ENCODE measurements around the gene PLCH2. TPM values are rescaled to one million over a fixed set of nuclear protein-coding genes. Genes with fewer than 3 reads are reported as not detected.

The PLCH2 gene
- total RNA-seq, 2 experiments from 2014 or later, result 2.9 to 6.0 TPM

DNA sequence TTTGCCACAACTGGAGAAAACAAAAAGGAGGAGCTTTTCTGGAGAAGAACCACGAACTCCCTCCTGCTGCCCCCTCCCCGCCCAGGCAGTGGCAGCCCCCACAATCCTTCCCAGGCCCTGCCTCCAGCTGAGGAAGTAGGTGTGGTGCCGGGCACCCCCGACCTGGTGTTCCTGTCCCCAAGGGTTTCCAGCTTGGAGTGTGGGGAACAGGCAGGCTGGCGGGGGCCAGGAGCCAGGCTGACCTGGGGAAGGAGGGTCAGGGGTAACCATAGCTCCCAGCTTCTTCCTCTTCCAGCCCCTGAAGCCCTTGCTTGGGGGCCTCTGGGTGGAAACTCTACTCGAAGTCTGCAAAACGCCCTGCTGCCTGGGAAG lies 58.2 kb downstream of the PLCH2 start:
- no peaks in the 10 kb centered on the region for H3K36me3 Mint-ChIP-seq (ENCODE audit: low read depth)
- no peak for ATAC-seq
- no peaks in the 10 kb centered on the region for H3K9me3 Mint-ChIP-seq
- CTCF ChIA-PET, result interaction anchor here (1.0 kb wide), 1 partner anchor 10 kb away, joined by 3 read pairs; no protein-coding TSS in a partner anchor
- H3K4me3 Mint-ChIP-seq, result no peak overlapping the region
- peaks cover 11% of the 10 kb centered on the region for H3K27me3 Mint-ChIP-seq
- no peak overlapping the region for H3K27ac Mint-ChIP-seq
- intact Hi-C loops (cut with micrococcal nuclease), result no loop called here
- POLR2A ChIA-PET, result interaction anchor here (0.8 to 11.3 kb wide), 3 partner anchors 9 to 51 kb away, joined by 3 to 138 read pairs (median 3); no protein-coding TSS in a partner anchor
- peaks cover 4% of the 10 kb centered on the region for H3K4me1 Mint-ChIP-seq (ENCODE audit: low read depth)
- no peak for DNase-seq
- TF ChIP-seq, protein P1, sequence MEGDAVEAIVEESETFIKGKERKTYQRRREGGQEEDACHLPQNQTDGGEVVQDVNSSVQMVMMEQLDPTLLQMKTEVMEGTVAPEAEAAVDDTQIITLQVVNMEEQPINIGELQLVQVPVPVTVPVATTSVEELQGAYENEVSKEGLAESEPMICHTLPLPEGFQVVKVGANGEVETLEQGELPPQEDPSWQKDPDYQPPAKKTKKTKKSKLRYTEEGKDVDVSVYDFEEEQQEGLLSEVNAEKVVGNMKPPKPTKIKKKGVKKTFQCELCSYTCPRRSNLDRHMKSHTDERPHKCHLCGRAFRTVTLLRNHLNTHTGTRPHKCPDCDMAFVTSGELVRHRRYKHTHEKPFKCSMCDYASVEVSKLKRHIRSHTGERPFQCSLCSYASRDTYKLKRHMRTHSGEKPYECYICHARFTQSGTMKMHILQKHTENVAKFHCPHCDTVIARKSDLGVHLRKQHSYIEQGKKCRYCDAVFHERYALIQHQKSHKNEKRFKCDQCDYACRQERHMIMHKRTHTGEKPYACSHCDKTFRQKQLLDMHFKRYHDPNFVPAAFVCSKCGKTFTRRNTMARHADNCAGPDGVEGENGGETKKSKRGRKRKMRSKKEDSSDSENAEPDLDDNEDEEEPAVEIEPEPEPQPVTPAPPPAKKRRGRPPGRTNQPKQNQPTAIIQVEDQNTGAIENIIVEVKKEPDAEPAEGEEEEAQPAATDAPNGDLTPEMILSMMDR (IDR thresholded peaks at IDR 0.05), result no peak

DNA sequence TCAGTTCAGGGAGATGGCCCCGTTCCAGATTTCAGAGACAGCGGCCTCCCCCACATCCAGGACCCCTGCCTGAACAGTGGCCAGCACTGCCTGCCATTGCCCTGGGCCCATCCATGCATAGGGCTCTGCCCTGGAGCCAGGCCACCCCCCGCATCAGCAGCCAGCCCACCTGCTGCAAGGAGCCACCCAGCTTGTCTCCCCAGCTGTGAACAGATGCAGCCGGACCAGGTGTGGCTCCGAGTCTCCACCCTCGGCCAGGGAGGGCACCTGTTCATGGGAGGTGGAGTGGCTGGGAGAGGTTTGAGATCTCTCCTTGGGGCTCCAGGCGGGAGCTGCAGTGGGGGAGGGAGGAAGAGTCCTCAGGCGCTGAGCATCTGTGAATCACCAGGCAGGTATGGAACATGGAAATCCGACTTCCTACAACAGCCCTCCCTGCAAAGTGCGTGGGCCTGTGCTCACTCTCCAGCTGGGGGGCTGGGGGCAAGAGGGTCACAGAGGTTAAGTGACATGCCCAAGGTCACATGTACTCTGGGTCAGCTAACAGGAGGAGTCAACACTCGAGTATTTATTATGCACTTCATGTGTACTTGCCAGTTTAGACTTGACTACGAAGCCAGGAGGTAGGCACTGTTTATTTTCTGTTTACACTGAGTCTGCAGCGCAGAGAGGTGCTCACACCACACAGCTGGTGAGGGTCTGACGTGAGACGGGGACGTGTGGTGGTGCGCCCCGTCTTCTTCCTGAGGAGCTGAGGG lies 58.8 kb downstream of the PLCH2 start:
- ChIA-PET POLR2A (interaction anchor here (0.8 to 2.4 kb wide), 4 partner anchors 8 to 13 kb away, joined by 3 to 9 read pairs (median 4); no protein-coding TSS in a partner anchor), CTCF (interaction anchor here (0.7 to 1.0 kb wide), 2 partner anchors 9 to 11 kb away, joined by 3 read pairs; partner anchors contain the start of gene PANK4)
- Mint-ChIP-seq H3K36me3 (ENCODE audit: low read depth) (no peaks in the 10 kb centered on the region), H3K27ac (no peak overlapping the region), H3K4me1 (ENCODE audit: low read depth) (peaks cover 4% of the 10 kb centered on the region), H3K27me3 (peaks cover 11% of the 10 kb centered on the region), H3K4me3 (no peak overlapping the region), H3K9me3 (no peaks in the 10 kb centered on the region)
- DNase-seq (no peak), ATAC-seq (no peak)
- intact Hi-C loops (cut with micrococcal nuclease), result no loop called here
- TF ChIP-seq, protein P1 (IDR thresholded peaks at IDR 0.05), result no peak

DNA sequence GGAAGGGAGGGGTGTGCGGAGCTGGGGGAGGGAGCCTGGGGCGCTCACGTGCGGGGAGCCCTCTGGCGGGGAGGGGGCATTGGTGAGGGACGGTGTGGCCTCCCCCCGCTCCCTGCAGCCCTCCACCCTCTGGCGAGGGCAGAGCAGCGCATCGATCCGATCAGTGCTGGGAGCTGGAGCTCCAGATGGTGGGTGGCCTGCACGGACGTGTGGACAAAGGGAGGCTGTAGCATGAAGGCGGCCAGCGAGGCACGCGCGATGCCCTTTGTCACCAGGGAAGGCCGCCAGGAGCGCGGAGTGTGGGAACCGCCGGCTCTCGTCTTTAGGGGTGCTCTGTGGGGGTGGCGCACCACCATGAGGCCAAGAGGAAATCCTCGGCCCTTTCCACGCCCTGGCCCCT lies 59.4 kb downstream of the PLCH2 start:
- no peak for DNase-seq
- no peak for ATAC-seq
- no peak overlapping the region for H3K27ac Mint-ChIP-seq
- H3K27me3 Mint-ChIP-seq, result peaks cover 11% of the 10 kb centered on the region
- intact Hi-C loops (cut with micrococcal nuclease), result no loop called here
- H3K36me3 Mint-ChIP-seq (ENCODE audit: low read depth), result no peaks in the 10 kb centered on the region
- H3K4me3 Mint-ChIP-seq, result no peak overlapping the region
- no peaks in the 10 kb centered on the region for H3K9me3 Mint-ChIP-seq
- peaks cover 4% of the 10 kb centered on the region for H3K4me1 Mint-ChIP-seq (ENCODE audit: low read depth)
- TF ChIP-seq, protein P1 (IDR thresholded peaks at IDR 0.05), result no peak
- ChIA-PET POLR2A (interaction anchor here (1.2 to 2.4 kb wide), 3 partner anchors 8 to 13 kb away, joined by 3 to 9 read pairs (median 4); no protein-coding TSS in a partner anchor), CTCF (no interaction called here)

DNA sequence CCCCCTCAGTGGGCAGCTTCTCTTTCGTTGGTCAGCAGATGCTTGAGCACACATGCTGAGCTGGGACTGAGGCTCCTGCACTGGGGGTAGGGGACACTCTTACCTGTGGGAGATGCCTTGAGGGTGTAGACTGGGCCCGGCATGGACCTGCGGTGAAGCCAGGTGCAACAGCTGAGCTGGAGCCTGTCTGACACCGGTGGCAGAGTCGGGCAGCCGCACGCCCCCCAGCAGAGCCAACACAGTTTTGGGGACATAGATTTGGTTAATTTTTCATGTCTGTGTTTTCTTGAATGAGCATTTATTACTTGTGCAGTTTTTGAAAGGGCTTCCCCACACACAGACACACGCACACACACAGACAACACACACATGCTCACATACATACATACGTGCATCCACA lies 59.9 kb downstream of the PLCH2 start:
- CTCF ChIA-PET, result no interaction called here

DNA sequence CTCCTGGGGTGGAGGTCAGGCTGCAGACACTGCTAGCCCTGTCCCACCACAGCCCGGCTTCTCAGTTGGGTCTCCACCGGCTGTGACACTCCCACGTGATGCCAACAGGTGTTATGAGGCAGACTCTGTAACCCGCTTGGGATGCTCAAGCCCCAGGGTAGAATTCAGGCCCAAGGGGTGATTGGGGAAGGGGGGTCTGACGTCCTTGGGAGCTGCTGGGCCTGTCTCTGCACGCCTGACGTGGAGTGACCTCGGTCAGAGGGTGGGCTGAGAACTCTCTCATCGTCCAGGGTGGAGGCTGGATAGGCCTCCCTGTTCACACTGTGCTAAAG lies 61.7 kb downstream of the PLCH2 start:
- Mint-ChIP-seq H3K9me3 (no peaks in the 10 kb centered on the region), H3K36me3 (ENCODE audit: low read depth) (no peaks in the 10 kb centered on the region), H3K4me1 (ENCODE audit: low read depth) (peaks cover 6% of the 10 kb centered on the region), H3K27ac (no peak overlapping the region), H3K4me3 (no peak overlapping the region), H3K27me3 (peaks cover 6% of the 10 kb centered on the region)
- intact Hi-C loops (cut with micrococcal nuclease), result no loop called here
- ChIA-PET CTCF (no interaction called here), POLR2A (no interaction called here)
- TF ChIP-seq, protein P1 (IDR thresholded peaks at IDR 0.05), result no peak
- DNase-seq (no peak), ATAC-seq (no peak)

More for the DNA sequence above, 59.9 kb downstream of the PLCH2 start:
- TF ChIP-seq, protein P1 (IDR thresholded peaks at IDR 0.05), result no peak
- H3K4me3 Mint-ChIP-seq, result no peak overlapping the region
- no peak for DNase-seq
- no peak for ATAC-seq
- intact Hi-C loops (cut with micrococcal nuclease), result no loop called here
- H3K27me3 Mint-ChIP-seq, result peaks cover 6% of the 10 kb centered on the region
- peaks cover 2% of the 10 kb centered on the region for H3K4me1 Mint-ChIP-seq (ENCODE audit: low read depth)
- POLR2A ChIA-PET, result interaction anchor here (1.2 to 2.4 kb wide), 3 partner anchors 9 to 12 kb away, joined by 3 to 9 read pairs (median 4); no protein-coding TSS in a partner anchor
- no peaks in the 10 kb centered on the region for H3K9me3 Mint-ChIP-seq
- no peak overlapping the region for H3K27ac Mint-ChIP-seq
- no peaks in the 10 kb centered on the region for H3K36me3 Mint-ChIP-seq (ENCODE audit: low read depth)
